Measurements from ENCODE around the gene PAX5. TPM values are rescaled to one million over a fixed set of nuclear protein-coding genes. Genes with fewer than 3 reads are reported as not detected.

The PAX5 gene
- total RNA-seq, 1 experiment from 2014 or later = 0.39 TPM

GRCh38 chr9:36823934-36824333, 210.1 kb downstream of the PAX5 start:
- no peaks in the 10 kb centered on the region for H3K27me3 ChIP-seq (ENCODE audit: insufficient read depth, low read length)
- no peaks in the 10 kb centered on the region for H3K79me2 ChIP-seq (ENCODE audit: insufficient read depth, low read length)
- no peak overlapping the region for H2AFZ ChIP-seq (ENCODE audit: low read length)
- no peak overlapping the region for H3K18ac ChIP-seq (ENCODE audit: insufficient read length, low read depth, low read length)
- H3K27me3 Mint-ChIP-seq (ENCODE audit: low read depth) = peaks cover 11% of the 10 kb centered on the region
- TF ChIP-seq, protein P1, sequence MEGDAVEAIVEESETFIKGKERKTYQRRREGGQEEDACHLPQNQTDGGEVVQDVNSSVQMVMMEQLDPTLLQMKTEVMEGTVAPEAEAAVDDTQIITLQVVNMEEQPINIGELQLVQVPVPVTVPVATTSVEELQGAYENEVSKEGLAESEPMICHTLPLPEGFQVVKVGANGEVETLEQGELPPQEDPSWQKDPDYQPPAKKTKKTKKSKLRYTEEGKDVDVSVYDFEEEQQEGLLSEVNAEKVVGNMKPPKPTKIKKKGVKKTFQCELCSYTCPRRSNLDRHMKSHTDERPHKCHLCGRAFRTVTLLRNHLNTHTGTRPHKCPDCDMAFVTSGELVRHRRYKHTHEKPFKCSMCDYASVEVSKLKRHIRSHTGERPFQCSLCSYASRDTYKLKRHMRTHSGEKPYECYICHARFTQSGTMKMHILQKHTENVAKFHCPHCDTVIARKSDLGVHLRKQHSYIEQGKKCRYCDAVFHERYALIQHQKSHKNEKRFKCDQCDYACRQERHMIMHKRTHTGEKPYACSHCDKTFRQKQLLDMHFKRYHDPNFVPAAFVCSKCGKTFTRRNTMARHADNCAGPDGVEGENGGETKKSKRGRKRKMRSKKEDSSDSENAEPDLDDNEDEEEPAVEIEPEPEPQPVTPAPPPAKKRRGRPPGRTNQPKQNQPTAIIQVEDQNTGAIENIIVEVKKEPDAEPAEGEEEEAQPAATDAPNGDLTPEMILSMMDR (conservative IDR thresholded peaks at IDR 0.05) = no peak
- no peak overlapping the region for H3K27ac ChIP-seq (ENCODE audit: insufficient read length, low read depth, low read length)
- H2AK5ac ChIP-seq (ENCODE audit: insufficient read length, low read length) = no peak overlapping the region
- H4K8ac ChIP-seq (replicated peaks; ENCODE audit: insufficient read length, low read depth, low read length) = no peak overlapping the region
- H3T11ph ChIP-seq (ENCODE audit: low read length) = no peak overlapping the region
- H3K79me1 ChIP-seq (ENCODE audit: insufficient read depth, low read depth, low read length, poor library complexity, severe bottlenecking) = no peaks in the 10 kb centered on the region
- H3K4me2 ChIP-seq (ENCODE audit: insufficient read depth, insufficient read length, low read length) = no peak overlapping the region
- no peak overlapping the region for H2BK15ac ChIP-seq (ENCODE audit: low read depth, low read length)
- WGBS (ENCODE audit: extremely low coverage, insufficient read length, low lambda C conversion rate) = no CpG with 5 or more reads among the region's 5 CpGs
- H3K56ac ChIP-seq (ENCODE audit: insufficient read length, low read depth, low read length) = no peak overlapping the region
- no peak overlapping the region for H3K14ac ChIP-seq (ENCODE audit: insufficient read depth, low read length)
- H2BK12ac ChIP-seq (ENCODE audit: insufficient read length, low read depth, low read length) = no peak overlapping the region
- H3K27ac Mint-ChIP-seq = no peak overlapping the region
- H2BK120ac ChIP-seq (ENCODE audit: low read depth, low read length, poor library complexity, severe bottlenecking) = no peak overlapping the region
- H3K23me2 ChIP-seq (ENCODE audit: insufficient read length, low read depth, low read length, poor library complexity, severe bottlenecking) = no peaks in the 10 kb centered on the region
- no peak overlapping the region for H3K23ac ChIP-seq (ENCODE audit: insufficient read length, low read depth, low read length)
- H2BK20ac ChIP-seq (ENCODE audit: low read depth, low read length, poor library complexity, severe bottlenecking) = no peak overlapping the region
- no peaks in the 10 kb centered on the region for H3K9me3 ChIP-seq (ENCODE audit: control insufficient read depth, low read depth, low read length)
- no peak overlapping the region for H3K4me3 Mint-ChIP-seq
- no peak overlapping the region for H2BK5ac ChIP-seq (ENCODE audit: insufficient read length, low read length)
- H3K4me1 ChIP-seq (ENCODE audit: insufficient read depth, low read length) = no peaks in the 10 kb centered on the region; the same call in 1 of the 2 replicates
- no peaks in the 10 kb centered on the region; a peak in 1 of 5 replicates for H3K9me3 Mint-ChIP-seq
- no peak overlapping the region for H4K5ac ChIP-seq (ENCODE audit: insufficient read length, low read depth, low read length)
- H4K91ac ChIP-seq (ENCODE audit: insufficient read length, low read depth, low read length) = no peak overlapping the region
- no peaks in the 10 kb centered on the region for H4K20me1 ChIP-seq (ENCODE audit: control insufficient read depth, insufficient read depth, insufficient read length)
- DNase-seq = no peak
- peaks cover 19 to 31% of the 10 kb centered on the region in 2 experiments for H3K4me1 Mint-ChIP-seq
- H3K36me3 Mint-ChIP-seq (ENCODE audit: insufficient read depth in 1 of 3, low read depth in 3 of 3) = no peaks in the 10 kb centered on the region
- no peak overlapping the region for H3K9ac ChIP-seq (ENCODE audit: extremely low read depth, insufficient read length, low read length)
- no peak overlapping the region for H3K4ac ChIP-seq (ENCODE audit: low read depth, low read length)
